WERI-Rb-1 (cell line): ENCODE measurements around the gene HSPA6.

Source experiments
- DNase-seq: peaks from one replicate; pipeline ENCODE4 v3.0.0-alpha.2; 2020
- H3K27ac ChIP-seq: fragments of 250-450 bp; sonication (Bioruptor Pico); 2 replicates; pipeline ENCODE4 v1.5.1; 2020; ENCODE audit warnings: mild to moderate bottlenecking, moderate library complexity
- H3K27me3 ChIP-seq: fragments of 250-450 bp; sonication (Bioruptor Pico); 2 replicates; pipeline ENCODE4 v1.5.1; 2021; ENCODE audit warnings: mild to moderate bottlenecking, low read depth, moderate library complexity; ENCODE audit not compliant: insufficient read depth, severe bottlenecking
- H3K36me3 ChIP-seq: fragments of 250-450 bp; sonication (Bioruptor Pico); 2 replicates; pipeline ENCODE4 v1.5.1; 2020; ENCODE audit warnings: mild to moderate bottlenecking, moderate library complexity
- H3K4me3 ChIP-seq: 2 replicates; pipeline ENCODE4 v1.5.1; 2011; ENCODE audit warnings: low read depth, mild to moderate bottlenecking, control low read depth, low read length
- H3K9me3 ChIP-seq: fragments of 250-450 bp; sonication (Bioruptor Pico); 2 replicates; pipeline ENCODE4 v1.5.1; 2021; ENCODE audit warnings: mild to moderate bottlenecking, moderate library complexity; ENCODE audit not compliant: severe bottlenecking
- TF ChIP-seq, protein P1 (sequence below): IDR thresholded peaks from 2 replicates; pipeline ENCODE4 v1.5.1; 2011; ENCODE audit warnings: low read depth, mild to moderate bottlenecking, control low read depth, inconsistent platforms, low read length

Gene HSPA6

DNA sequence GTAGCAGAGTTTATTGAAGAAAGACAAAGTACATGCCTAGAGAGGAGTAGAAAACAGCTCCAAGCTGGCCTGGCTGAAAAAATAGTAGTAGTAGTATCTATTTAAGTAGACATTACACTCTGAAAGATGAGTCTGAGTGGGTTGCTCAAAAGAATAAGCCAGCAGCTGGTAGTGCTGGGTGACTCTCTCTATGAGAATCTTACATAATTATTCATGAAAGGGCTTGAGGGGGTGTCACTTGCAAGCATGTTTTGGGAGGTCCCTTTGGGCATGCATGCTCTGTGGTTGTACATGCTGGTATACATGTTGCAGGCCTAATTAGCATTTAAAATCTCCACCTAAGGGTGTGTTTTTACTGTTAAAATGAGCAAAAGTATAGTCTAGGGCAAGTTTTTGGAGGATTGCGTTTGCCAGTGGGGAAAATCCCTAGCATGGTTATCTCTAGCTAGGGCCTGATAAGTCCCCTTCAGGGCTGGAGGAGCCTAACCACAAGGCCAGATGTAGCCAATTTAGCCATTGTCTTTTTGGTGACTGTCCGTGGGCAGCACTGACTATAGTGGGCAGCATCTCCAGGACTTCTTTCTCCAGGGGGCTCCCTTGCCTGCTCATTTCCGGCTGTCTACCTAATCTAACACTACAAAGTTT lies 30.1 kb upstream of the HSPA6 start:
- TF ChIP-seq, protein P1, sequence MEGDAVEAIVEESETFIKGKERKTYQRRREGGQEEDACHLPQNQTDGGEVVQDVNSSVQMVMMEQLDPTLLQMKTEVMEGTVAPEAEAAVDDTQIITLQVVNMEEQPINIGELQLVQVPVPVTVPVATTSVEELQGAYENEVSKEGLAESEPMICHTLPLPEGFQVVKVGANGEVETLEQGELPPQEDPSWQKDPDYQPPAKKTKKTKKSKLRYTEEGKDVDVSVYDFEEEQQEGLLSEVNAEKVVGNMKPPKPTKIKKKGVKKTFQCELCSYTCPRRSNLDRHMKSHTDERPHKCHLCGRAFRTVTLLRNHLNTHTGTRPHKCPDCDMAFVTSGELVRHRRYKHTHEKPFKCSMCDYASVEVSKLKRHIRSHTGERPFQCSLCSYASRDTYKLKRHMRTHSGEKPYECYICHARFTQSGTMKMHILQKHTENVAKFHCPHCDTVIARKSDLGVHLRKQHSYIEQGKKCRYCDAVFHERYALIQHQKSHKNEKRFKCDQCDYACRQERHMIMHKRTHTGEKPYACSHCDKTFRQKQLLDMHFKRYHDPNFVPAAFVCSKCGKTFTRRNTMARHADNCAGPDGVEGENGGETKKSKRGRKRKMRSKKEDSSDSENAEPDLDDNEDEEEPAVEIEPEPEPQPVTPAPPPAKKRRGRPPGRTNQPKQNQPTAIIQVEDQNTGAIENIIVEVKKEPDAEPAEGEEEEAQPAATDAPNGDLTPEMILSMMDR = no peak
- Histone ChIP-seq H3K9me3 (no peaks in the 10 kb centered on the region), H3K27me3 (peaks cover 100% of the 10 kb centered on the region), H3K36me3 (no peaks in the 10 kb centered on the region), H3K4me3 (no peak overlapping the region), H3K27ac (no peak overlapping the region)
- DNase-seq = no peak

DNA sequence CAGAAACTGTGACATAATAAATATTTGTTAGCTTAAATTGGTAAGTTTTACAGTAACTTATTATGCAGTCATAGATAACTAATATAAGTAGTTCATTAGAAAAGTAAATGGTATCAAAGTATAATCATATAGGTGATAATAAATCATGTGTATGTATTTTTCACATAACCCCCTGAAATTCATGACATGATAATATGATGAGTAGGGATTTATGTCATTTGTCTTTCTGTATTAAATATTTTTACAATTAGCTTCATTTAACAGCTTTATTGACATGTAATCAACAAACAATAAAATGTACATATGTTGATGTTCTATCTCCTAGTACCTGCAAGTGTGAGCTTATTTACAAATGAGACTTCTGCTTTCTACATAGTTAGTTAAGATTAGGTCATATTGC lies 28.9 kb upstream of the HSPA6 start:
- Histone ChIP-seq H3K27me3 (peaks cover 100% of the 10 kb centered on the region), H3K9me3 (no peaks in the 10 kb centered on the region), H3K27ac (no peak overlapping the region), H3K4me3 (no peak overlapping the region), H3K36me3 (no peaks in the 10 kb centered on the region)
- no peak for DNase-seq
- TF ChIP-seq, protein P1 = no peak

DNA sequence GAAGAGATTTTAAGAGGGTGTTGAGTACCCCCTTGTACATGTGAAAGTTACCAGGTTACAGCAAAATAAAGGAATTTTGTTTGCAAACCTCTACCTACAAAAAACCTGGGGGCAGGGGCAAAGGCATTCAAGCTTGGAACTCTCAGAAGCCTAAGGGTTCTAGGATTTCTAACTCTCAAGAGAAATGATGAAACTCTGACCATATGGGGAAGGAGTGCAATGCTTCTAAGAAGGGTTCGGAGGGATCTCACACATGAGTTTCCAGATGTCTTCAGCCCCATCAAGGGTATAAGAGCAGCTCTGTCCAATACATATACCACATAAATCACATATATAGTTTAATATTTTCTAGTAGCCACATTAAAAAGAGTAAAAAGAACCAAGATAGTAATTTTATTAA lies 26.4 kb upstream of the HSPA6 start:
- Histone ChIP-seq H3K9me3 (peaks cover 4% of the 10 kb centered on the region), H3K27me3 (peaks cover 100% of the 10 kb centered on the region), H3K4me3 (no peak overlapping the region), H3K36me3 (no peaks in the 10 kb centered on the region), H3K27ac (no peak overlapping the region)
- no peak for DNase-seq
- TF ChIP-seq, protein P1 = no peak

DNA sequence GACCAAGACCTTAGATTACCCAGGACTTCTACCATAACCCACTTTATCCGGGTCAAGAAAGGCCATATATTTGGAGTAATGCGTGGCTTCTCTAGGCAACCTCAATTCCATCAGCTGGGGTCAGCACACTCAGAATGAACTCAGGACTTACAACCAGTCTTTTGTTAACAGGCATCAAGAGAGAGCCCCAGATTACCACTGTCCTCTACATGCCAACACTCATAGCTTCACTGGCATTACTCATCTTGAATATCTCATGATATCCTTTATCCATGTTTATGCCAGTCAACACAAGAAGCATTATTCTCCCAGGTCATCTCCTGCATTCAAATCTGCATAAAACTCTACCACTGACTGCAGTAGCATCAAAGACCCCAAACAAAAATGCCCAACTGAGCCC lies 25.7 kb upstream of the HSPA6 start:
- Histone ChIP-seq H3K27ac (no peak overlapping the region), H3K9me3 (peaks cover 4% of the 10 kb centered on the region), H3K4me3 (no peak overlapping the region), H3K36me3 (no peaks in the 10 kb centered on the region), H3K27me3 (peaks cover 100% of the 10 kb centered on the region)
- no peak for DNase-seq
- TF ChIP-seq, protein P1 = no peak

DNA sequence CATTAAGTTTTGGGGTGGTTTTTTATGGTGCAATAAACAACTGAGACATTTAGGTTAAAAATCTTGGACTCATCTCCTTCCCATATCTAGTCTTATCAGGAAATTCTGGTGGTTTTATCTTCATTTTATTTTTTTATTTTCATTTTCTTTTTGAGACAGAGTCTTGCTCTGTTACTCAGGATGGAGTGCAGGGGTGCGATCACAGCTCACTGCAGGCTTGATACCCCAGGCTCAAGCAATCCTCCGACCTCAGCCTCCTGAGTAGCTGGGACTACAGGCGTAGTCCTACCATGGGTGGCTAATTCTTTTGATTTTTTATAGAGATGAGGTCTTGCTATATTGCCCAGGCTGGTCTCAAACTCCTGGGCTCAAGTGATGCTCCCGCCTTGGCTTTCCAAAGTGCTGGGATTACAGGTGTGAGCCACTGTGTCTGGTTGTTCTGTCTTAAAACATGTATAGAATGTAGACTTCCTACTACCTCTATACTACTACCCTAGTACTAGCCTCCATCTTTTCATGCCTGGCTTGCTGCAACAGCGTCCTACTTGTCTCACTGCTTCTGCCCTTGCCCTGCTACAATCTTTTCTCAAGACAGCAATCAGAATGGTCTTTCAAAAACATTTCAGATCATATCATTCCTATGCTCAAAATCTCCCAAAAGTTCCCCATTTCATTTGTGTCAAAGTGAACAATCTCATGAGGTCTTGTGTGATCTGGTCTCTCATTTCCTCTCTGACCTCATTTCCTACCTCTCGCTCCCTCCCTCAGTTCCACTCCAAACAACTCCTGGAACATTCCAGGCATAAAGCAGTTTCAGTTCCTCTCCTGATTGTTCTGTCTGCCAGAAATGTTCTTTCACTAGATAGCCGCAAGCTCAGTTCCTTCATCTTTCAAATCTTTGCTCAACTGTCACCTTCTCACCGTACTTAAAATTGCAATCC lies 25.0 kb upstream of the HSPA6 start:
- Histone ChIP-seq H3K4me3 (no peak overlapping the region), H3K27ac (no peak overlapping the region), H3K9me3 (peaks cover 4% of the 10 kb centered on the region), H3K36me3 (no peaks in the 10 kb centered on the region), H3K27me3 (peaks cover 100% of the 10 kb centered on the region)
- TF ChIP-seq, protein P1 = no peak
- no peak for DNase-seq
